Forelimb muscle (tissue), 1 donor: ENCODE results near the gene RASAL2. TPM values are rescaled to one million over a fixed set of nuclear protein-coding genes. Genes with fewer than 3 reads are reported as not detected.

Experiments used
- DNase-seq: peaks from one replicate; pipeline ENCODE4 v3.0.0-alpha.2; 2013; ENCODE audit warnings: low read depth
- polyA plus RNA-seq: library from polyadenylated mRNA; unstranded; fragments of 120-200 nt; gene quantifications from one replicate; pipeline ENCODE4 v1.2.1, GENCODE V29; 2013; ENCODE audit not compliant: insufficient read length

RASAL2 gene
- polyA plus RNA-seq: 12.3 TPM

GRCh38 chr1:178093951-178094738 lies at the start of gene RASAL2:
RASAL2 (plus strand) TSS chr1:178094104; CDS start chr1:178094493, 389 bp downstream.
- DNase-seq: no peak

DNA sequence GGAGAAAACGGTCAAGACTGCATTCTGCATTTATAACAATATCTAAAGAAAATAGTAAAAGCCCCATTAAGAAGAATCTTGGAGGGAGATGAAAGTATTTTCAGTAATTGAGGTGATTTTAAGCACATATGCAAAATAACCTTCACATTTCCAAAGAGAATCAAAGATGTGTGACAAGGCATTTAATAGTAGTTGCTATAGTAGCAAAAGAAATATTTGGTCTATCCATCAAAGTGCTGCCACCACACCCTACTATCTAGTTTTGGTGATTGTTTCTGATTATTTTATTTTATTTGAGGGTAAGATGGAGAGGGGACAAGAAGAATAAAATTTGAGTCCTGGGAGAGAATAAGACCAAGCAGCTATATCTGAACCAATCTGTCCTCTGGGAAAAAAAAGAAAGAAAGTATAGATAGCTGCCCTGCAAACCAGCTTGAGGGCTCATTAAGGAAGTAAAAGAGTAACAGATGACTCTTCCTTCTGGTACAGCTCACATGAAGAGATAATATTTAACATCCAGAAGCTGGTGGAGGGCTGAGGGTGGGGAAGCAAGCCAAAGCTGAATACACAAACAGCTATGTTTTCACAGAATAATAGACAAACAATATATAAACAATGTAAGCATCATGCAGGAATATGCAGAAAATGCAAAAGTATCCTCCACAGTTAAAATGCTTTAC lies 47.2 kb upstream of the RASAL2 start:
- no peak for DNase-seq

GRCh38 chr1:178047403-178048093 lies 46.4 kb upstream of the RASAL2 start:
- DNase-seq: no peak

DNA sequence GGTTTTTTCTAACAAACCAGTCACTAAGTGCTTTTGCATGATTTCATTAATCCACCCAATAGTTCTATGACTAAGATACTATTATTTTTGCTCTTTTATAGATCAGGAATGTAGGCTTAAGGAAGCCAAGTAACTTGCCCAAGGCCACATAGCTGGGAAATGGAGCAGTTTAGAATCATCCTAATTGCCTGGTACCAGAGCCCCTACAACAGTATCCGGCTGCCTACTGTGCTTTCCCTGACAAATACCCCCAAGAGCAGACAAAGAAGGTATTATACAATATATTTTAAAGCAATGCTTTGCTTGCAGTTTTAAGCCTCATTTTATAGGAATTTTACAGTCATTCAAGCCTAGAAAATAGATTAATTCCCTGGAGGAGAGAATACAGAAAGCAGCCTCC lies 45.5 kb upstream of the RASAL2 start:
- DNase-seq: no peak

DNA sequence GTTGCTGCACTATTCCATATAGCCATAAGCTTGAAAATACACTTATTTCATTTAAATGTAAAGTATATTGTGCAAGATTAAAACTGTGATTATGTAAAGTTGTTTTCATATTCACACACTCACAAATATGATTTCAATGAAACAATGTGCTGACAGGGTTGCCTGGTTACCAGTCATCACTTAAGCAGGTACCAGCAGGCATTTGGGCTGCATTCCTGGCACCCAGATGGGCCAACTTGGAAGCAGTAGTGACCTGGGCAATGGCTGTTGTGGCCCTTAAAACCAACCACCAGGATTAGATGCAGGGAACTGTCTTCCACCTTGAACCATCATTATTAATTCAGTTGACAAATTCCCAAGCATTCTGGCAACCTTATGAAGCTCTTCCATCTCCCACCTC lies 45.0 kb upstream of the RASAL2 start:
- DNase-seq: no peak

DNA sequence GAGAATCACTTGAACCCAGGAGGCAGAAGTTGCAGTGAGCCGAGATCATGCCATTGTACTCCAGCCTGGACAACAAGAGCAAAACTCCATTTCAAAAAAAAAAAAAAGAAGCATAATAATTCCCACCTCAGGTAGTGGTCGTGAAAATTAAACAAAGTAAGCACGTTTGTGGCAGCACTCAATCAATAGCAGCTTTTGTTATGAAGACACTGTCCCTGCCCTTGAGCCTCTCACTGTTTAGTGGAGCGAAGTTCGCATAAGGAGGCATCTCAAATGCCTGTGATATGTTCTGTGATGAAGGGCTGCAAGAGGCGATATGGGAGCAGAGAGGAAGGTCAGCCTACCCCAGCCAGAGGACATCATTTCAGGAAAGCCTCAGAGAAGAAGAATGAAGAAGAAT lies 43.8 kb upstream of the RASAL2 start:
- no peak for DNase-seq

DNA sequence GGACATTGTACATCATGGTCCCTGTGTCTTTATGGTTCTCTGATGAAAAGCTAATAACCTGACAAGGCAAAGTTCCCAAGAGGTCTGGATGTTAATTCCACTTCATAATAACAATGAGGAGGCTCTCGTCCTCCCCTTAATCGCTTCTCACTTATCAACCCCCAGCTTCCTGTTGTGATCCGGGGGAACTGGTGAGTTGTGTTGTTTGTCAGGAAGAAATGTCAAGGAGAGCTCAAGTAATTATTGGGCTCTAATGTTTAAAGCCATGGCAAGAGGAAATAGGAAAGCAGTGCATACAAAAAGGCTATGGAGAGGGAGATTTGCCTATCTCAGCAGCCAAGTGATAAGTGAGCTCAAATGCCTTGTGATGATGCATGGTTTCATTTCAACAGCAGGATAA lies 42.8 kb upstream of the RASAL2 start:
- no peak for DNase-seq

DNA sequence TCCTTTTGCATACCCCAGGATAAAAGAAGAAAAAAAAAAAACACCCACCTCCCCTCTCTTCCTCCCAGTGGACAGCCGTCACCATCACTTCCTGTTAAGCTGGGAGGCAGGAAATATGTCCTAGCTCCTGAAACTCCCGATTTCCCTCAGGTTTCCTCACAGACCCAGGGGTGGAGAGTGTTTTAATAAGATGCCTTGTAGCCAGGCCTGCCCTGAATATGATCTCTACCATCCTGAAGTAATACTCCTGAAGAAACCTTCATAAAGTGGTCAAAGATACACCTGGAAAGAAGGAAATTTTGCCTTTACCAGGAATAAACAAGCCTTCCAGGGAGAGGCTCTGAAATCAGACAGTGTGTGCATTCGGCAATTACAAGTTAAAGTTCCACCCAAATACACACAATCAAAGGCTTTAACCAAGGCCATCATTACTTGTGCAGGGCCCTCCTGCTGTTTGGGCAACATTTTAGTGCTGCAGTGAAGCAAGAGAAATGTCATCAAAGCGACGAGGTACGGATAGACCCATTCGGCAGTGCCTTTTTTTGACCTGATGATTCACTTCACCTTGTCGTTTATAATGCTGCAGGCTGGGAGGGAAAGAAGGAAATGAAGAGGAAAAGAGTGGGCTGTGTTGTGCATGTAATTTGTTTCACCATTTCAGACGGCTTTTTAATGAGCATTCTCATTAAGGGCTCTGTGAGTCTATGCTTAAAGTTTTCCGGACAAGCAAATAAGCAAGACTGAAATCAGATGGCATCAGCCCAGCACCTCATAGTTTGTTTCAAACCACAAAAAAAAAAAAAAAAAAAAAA lies 41.0 kb upstream of the RASAL2 start:
- no peak for DNase-seq

DNA sequence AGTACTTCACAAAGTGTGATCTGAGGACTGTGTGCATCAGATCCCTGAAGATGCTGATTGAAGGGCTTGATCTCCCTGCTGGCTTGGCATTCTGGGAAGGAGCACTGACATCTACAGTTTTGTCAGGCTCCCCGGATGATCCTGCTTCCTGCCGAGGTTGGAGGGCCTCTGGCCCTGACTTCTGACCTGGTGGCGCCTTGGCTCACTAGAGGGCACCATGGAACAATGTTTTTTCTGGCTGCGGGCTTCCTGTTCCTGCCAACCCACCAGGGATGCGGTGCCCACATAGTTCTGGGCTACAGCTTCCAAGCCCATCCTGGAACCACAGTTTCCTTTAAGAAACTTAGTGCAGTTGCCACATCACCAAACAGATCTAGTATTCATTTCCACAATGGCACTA lies 38.8 kb upstream of the RASAL2 start:
- DNase-seq: no peak

DNA sequence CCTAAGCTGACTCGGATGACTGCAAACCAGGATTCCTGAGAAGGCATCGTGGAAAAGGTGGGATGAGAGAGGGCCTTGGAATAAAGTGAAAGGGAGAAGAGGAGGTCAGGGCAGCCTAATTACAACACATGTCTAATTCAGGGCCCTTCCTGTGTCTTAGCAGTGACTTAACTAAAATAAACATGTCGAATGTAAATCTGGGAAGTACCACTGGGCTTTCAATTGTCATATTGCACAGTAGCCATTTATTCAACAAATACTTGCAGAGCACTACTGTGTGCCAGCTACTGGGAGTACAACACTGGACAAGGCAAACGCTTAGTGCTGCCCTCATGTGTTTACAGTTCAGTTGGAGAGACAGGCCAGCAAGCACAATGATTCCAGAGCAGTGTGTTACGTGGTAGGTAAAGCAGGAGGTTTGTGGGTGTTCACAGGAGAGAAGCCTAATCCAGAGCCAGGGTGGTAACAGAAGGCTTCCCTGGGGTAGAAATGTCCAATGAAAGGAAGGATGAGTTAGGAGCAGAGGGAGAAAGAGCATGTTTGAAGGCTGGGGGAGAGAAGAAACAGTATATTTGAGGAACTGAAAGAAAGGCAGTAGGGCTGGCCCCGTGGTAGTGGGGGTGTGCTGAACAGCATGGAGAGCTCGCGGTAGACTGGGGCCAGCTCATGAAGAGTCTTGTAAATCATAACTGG lies 38.0 kb upstream of the RASAL2 start:
- DNase-seq: no peak

- DNase-seq: no peak
Observed at GRCh38 chr1:178057141-178057765, 36.7 kb upstream of the RASAL2 start.

- DNase-seq: no peak
Observed at GRCh38 chr1:178057912-178058534, 35.9 kb upstream of the RASAL2 start.

DNA sequence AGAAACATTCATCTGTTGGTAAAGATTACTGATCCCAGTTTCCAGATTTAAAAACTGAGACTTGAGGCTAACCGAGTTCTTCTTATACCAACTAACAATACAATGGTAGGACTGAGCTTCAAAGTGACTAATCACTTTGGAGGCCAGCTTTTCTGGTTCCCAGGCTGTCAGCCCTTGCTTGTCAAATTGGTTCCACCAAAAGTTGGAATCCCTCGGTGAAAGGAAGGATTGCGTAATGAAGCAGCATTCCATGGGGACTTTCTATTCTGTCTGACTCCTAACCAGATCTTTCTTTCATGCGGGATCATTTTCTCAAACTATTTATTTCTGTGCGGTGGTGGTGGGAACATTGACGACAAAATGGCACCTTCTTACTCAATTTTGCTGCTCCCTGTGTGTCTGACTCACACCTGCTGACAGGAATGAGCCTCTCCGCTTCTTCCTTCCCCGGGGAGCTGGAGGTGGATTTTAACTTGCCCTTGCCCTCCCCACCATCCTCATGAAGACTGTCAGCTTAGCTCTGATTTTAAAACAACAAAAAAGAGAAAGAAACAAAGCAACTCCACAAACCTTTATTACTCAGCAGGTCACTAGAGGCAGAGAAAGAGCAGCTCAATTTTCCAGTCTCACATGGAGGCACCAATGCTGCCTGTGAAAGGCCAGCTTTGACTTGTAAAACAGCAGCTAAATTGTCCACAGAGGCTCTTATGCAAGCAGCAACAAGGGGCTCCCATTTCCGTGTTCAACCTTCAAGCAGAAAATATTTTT lies 32.9 kb upstream of the RASAL2 start:
- DNase-seq: no peak

- no peak for DNase-seq
Observed at GRCh38 chr1:178061620-178062019, 32.3 kb upstream of the RASAL2 start.

GRCh38 chr1:178064191-178064821 lies 29.6 kb upstream of the RASAL2 start:
- no peak for DNase-seq

DNA sequence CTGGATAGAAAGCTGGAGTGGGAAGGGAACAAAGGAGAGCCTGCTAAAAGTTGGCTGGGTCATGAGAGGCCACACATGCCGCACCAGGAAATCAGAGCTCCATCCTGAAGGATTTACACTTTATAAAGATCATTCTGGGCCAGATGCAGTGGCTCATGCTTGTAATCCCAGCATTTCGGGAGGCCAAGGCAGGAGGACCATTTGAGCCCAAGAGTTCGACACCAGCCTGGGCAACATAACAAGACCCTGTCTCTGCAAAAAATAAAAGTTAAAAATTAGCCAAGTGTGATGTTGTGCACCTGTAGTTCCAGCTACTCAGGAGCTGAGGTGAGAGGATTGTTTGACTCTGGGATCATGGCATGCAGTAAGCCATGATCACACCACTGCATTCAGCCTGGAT lies 28.7 kb upstream of the RASAL2 start:
- no peak for DNase-seq

DNA sequence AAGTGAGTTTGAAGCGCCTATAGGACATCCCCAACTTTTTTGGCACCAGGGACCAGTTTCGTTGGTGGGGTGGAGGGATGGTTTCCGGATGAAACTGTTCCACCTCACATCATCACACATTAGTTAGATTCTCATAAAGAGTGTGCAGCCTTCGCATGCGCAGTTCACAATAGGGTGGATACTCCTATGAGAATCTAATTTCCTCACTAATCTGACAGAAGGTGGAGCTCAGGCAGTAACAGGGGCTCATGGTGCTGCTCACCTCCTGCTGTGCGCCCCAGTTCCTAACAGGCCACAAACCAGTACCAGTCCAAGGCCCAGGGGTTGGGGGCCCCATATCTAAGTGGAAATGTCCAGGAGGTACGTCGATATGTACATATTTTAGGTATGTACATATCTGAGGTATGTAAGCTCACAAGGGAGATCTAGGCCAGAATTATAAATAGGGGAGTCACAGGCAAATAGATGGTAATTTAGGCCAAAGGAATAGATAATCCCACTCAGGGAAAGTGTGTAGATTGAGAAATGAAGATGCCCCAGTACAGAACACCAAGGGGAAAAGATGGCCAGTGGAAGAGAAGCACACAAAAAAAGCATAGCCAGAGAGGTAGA lies 27.5 kb upstream of the RASAL2 start:
- DNase-seq: no peak

- DNase-seq: no peak
Observed at GRCh38 chr1:178066908-178067614, 26.8 kb upstream of the RASAL2 start.
